Measurements from ENCODE around the gene RAD51B. TPM values are rescaled to one million over a fixed set of nuclear protein-coding genes. Genes with fewer than 3 reads are reported as not detected.
A peak's percentile ranks its signal among the peaks of the same experiment; 100 is the strongest.

The RAD51B gene
- total RNA-seq, 1 experiment from 2014 or later, result 29.9 TPM

GRCh38 chr14:68663385-68664076 lies 844.0 kb downstream of the RAD51B start:
- H4K20me1 ChIP-seq (ENCODE audit: insufficient read depth), result no peaks in the 10 kb centered on the region
- POLR2A ChIA-PET (ENCODE audit: unreplicated experiment), result no interaction called here
- intact Hi-C loops (cut with micrococcal nuclease; ENCODE audit: unreplicated experiment), result no loop called here
- CTCF ChIA-PET, result no interaction called here
- H3K36me3 ChIP-seq (ENCODE audit: low read depth), result no peaks in the 10 kb centered on the region
- H3K9me2 ChIP-seq (ENCODE audit: insufficient read depth), result no peaks in the 10 kb centered on the region
- no peak overlapping the region for H2AFZ ChIP-seq
- TF ChIP-seq CTCF (conservative IDR thresholded peaks at IDR 0.05) (no peak), EZH2 (IDR thresholded peaks at IDR 0.05; ENCODE audit: low read depth) (no peak)
- H3K27ac ChIP-seq, result no peak overlapping the region
- no peak overlapping the region for H3K4me3 ChIP-seq
- BruUV-seq (replicated peaks), result no TSS peak
- no peak for DNase-seq
- no peak overlapping the region for H3K4me2 ChIP-seq
- H3K27me3 ChIP-seq (ENCODE audit: insufficient read depth, low read depth), result no peaks in the 10 kb centered on the region
- H3F3A ChIP-seq (ENCODE audit: insufficient read depth, low read depth), result peaks cover 26% of the 10 kb centered on the region
- peaks cover 6% of the 10 kb centered on the region; the same call in 1 of the 2 replicates for H3K9me3 ChIP-seq (ENCODE audit: insufficient read depth, low read depth)
- no peaks in the 10 kb centered on the region for H3K79me2 ChIP-seq (ENCODE audit: low read depth)
- peaks cover 56% of the 10 kb centered on the region for H3K4me1 ChIP-seq (replicated peaks; ENCODE audit: insufficient read depth)

GRCh38 chr14:68664225-68664681 lies 844.7 kb downstream of the RAD51B start:
- Histone ChIP-seq H3K9me3 (ENCODE audit: insufficient read depth, low read depth) (peaks cover 6% of the 10 kb centered on the region; the same call in 1 of the 2 replicates), H3F3A (ENCODE audit: insufficient read depth, low read depth) (peaks cover 33% of the 10 kb centered on the region), H3K4me3 (no peak overlapping the region), H3K4me2 (no peak overlapping the region; the same call in 1 of the 2 replicates), H3K4me1 (replicated peaks; ENCODE audit: insufficient read depth) (peaks cover 56% of the 10 kb centered on the region), H2AFZ (0 out of 2 replicates have a peak overlapping the region, but pooled peaks have one; percentile 9), H3K36me3 (ENCODE audit: low read depth) (no peaks in the 10 kb centered on the region), H3K9me2 (ENCODE audit: insufficient read depth) (no peaks in the 10 kb centered on the region), H3K27ac (no peak overlapping the region; the same call in 1 of the 2 replicates), H3K79me2 (ENCODE audit: low read depth) (no peaks in the 10 kb centered on the region), H4K20me1 (ENCODE audit: insufficient read depth) (no peaks in the 10 kb centered on the region), H3K27me3 (ENCODE audit: insufficient read depth, low read depth) (no peaks in the 10 kb centered on the region)
- intact Hi-C loops (cut with micrococcal nuclease; ENCODE audit: unreplicated experiment), result no loop called here
- no peak for DNase-seq
- BruUV-seq (replicated peaks), result no TSS peak
- ChIA-PET POLR2A (ENCODE audit: unreplicated experiment) (no interaction called here), CTCF (no interaction called here)
- TF ChIP-seq CTCF (conservative IDR thresholded peaks at IDR 0.05) (no peak), EZH2 (IDR thresholded peaks at IDR 0.05; ENCODE audit: low read depth) (no peak)

- H3K79me2 ChIP-seq (ENCODE audit: low read depth), result no peaks in the 10 kb centered on the region
- BruUV-seq (replicated peaks), result no TSS peak
- H3K27me3 ChIP-seq (ENCODE audit: insufficient read depth, low read depth), result no peaks in the 10 kb centered on the region
- H3K4me2 ChIP-seq, result no peak overlapping the region
- no peak for TF ChIP-seq EZH2 (IDR thresholded peaks at IDR 0.05; ENCODE audit: low read depth)
- TF ChIP-seq CTCF (conservative IDR thresholded peaks at IDR 0.05), result no peak
- H2AFZ ChIP-seq, result no peak overlapping the region
- POLR2A ChIA-PET (ENCODE audit: unreplicated experiment), result no interaction called here
- no peak overlapping the region for H3K4me3 ChIP-seq
- H3K9me3 ChIP-seq (ENCODE audit: insufficient read depth, low read depth), result peaks cover 6% of the 10 kb centered on the region; the same call in 1 of the 2 replicates
- CTCF ChIA-PET, result interaction anchor here (0.5 kb wide), 1 partner anchor 18 kb away, joined by 10 read pairs; no protein-coding TSS in a partner anchor
- H3F3A ChIP-seq (ENCODE audit: insufficient read depth, low read depth), result peaks cover 42% of the 10 kb centered on the region
- no peaks in the 10 kb centered on the region for H3K9me2 ChIP-seq (ENCODE audit: insufficient read depth)
- H4K20me1 ChIP-seq (ENCODE audit: insufficient read depth), result no peaks in the 10 kb centered on the region
- H3K27ac ChIP-seq, result no peak overlapping the region
- intact Hi-C loops (cut with micrococcal nuclease; ENCODE audit: unreplicated experiment), result no loop called here
- no peak for DNase-seq
- H3K4me1 ChIP-seq (replicated peaks; ENCODE audit: insufficient read depth), result peaks cover 62% of the 10 kb centered on the region
- no peaks in the 10 kb centered on the region for H3K36me3 ChIP-seq (ENCODE audit: low read depth)
These were observed 845.6 kb downstream of the RAD51B start for GRCh38 chr14:68665131-68665530.
